K562 (cell line): ENCODE data around the gene PPP6C. TPM values are rescaled to one million over a fixed set of nuclear protein-coding genes. Genes with fewer than 3 reads are reported as not detected.

ENCODE experiments used
- ATAC-seq: fragments of 200-7000 bp; cut with Tn5 transposase; 3 replicates; pipeline ENCODE4 v1.9.1; 2020; ENCODE audit warnings: moderate library complexity
- BruUV-seq: library from RNA; stranded (reverse); fragments of 400-500 nt; replicated peaks from 2 replicates; lab custom pipeline; 2021; lab: Mats Ljungman, UMichigan
- CTCF ChIA-PET: fragments of 300-600 bp; formaldehyde crosslinking; extraction: SDS; loops from one replicate; lab custom pipeline; 2021; ENCODE audit warnings: low intra/inter-chr PET ratio; lab: Yijun Ruan, JAX
- POLR2A ChIA-PET: fragments of 300-600, 350-650 bp; sonication (Branson Sonifier 250); formaldehyde crosslinking; extraction: SDS; loops from one replicate; lab custom pipeline; 2021; ENCODE audit warnings: antibody characterized with exemption, inconsistent platforms; lab: Yijun Ruan, JAX
- DNase-seq, 4 experiments: peaks; one replicate each; pipeline versions ENCODE4 v3.0.0 to v3.0.0-alpha.2; 2011 to 2018; ENCODE audit warnings: low spot score in 3 of 4, mixed read lengths in 3 of 4; ENCODE audit errors: extremely low read depth in 1 of 4
- FAIRE-seq: peaks from 2 replicates; lab custom pipeline; 2011; peaks lifted over from hg19 to GRCh38; lab: Jason Lieb, UNC
- H2AFZ ChIP-seq: 2 replicates; pipeline ENCODE4 v1.6.0; 2011; ENCODE audit warnings: low read depth, low read length, control low read depth, inconsistent platforms
- H3K27ac ChIP-seq: fragments of 200-600 bp; 3 replicates; pipeline ENCODE4 v1.8.0; 2011; ENCODE audit warnings: low read depth, mild to moderate bottlenecking, control low read depth, inconsistent platforms, low read length, moderate library complexity, mixed read lengths; ENCODE audit errors: extremely low read depth
- H3K27me3 ChIP-seq, 2 experiments: fragments of 300-600 bp in 1 of 2; 2 replicates in 1 of 2; 3 replicates in 1 of 2; pipeline versions ENCODE4 v1.6.0 to v1.8.0; 2011; ENCODE audit warnings: inconsistent platforms in 2 of 2, low read length in 2 of 2, mild to moderate bottlenecking in 1 of 2, mixed read lengths in 1 of 2, moderate library complexity in 1 of 2; ENCODE audit not compliant: control insufficient read depth in 2 of 2, insufficient read depth in 2 of 2
- H3K36me3 ChIP-seq: fragments of 300-600 bp; 3 replicates; pipeline ENCODE4 v1.8.0; 2011; ENCODE audit warnings: mild to moderate bottlenecking, low read length, inconsistent platforms; ENCODE audit not compliant: control insufficient read depth, insufficient read depth
- H3K4me1 ChIP-seq, 2 experiments: fragments of 200-600 bp in 1 of 2; replicated peaks in 1 of 2; 2 replicates in 1 of 2; 3 replicates in 1 of 2; pipeline versions ENCODE4 v1.5.1 to v1.8.0; 2011; ENCODE audit warnings: inconsistent platforms in 2 of 2, low read length in 2 of 2, mild to moderate bottlenecking in 1 of 2, mixed read lengths in 1 of 2, moderate library complexity in 1 of 2; ENCODE audit not compliant: control insufficient read depth in 2 of 2, insufficient read depth in 2 of 2
- H3K4me2 ChIP-seq: 2 replicates; pipeline ENCODE4 v1.6.1; 2011; ENCODE audit warnings: low read length, control low read depth, inconsistent platforms, mixed read lengths; ENCODE audit not compliant: insufficient read depth
- H3K4me3 ChIP-seq: fragments of 200-600 bp; sonication (generic), shearing (Covaris generic); 2 replicates; pipeline ENCODE4 v1.5.1; 2016; ENCODE audit warnings: control low read depth, inconsistent platforms
- H3K79me2 ChIP-seq: fragments of 200-600 bp; 3 replicates; pipeline ENCODE4 v1.8.0; 2011; ENCODE audit warnings: low read length, inconsistent platforms; ENCODE audit not compliant: control insufficient read depth, insufficient read depth
- H3K9ac ChIP-seq, 2 experiments: 2 replicates each; pipeline versions ENCODE4 v1.6.0 to v1.6.1; 2011; ENCODE audit warnings: low read depth in 2 of 2, low read length in 2 of 2, control low read depth in 1 of 2, inconsistent platforms in 1 of 2, mild to moderate bottlenecking in 1 of 2, mixed read lengths in 1 of 2; ENCODE audit not compliant: insufficient read depth in 1 of 2
- H3K9me1 ChIP-seq: one replicate; pipeline ENCODE4 v1.6.0; 2011; ENCODE audit warnings: inconsistent platforms, mild to moderate bottlenecking, low read length, moderate library complexity; ENCODE audit not compliant: control insufficient read depth, insufficient read depth
- H3K9me3 ChIP-seq: replicated peaks from 2 replicates; pipeline ENCODE4 v1.5.1; 2011; ENCODE audit warnings: low read depth, low read length, inconsistent platforms; ENCODE audit not compliant: control insufficient read depth, insufficient read depth
- H4K20me1 ChIP-seq: replicated peaks from 2 replicates; pipeline ENCODE4 v1.6.1; 2011; ENCODE audit warnings: low read length, inconsistent platforms, mixed read lengths; ENCODE audit not compliant: control insufficient read depth, insufficient read depth
- CBX5 ChIP-seq: IDR thresholded peaks from 2 replicates; pipeline ENCODE4 v1.6.1; 2014; ENCODE audit warnings: low read depth, borderline replicate concordance
- DMBX1 ChIP-seq: fragments of 250-450 bp; sonication (Bioruptor Pico); IDR thresholded peaks from 2 replicates; pipeline ENCODE4 v1.8.0; 2022; ENCODE audit warnings: inconsistent platforms, mild to moderate bottlenecking, moderate library complexity, borderline replicate concordance
- DNMT1 ChIP-seq: fragments of 450-650 bp; IDR thresholded peaks from 2 replicates; pipeline ENCODE4 v1.6.1; 2016; ENCODE audit warnings: antibody characterized with exemption, mild to moderate bottlenecking
- HDAC2 ChIP-seq: fragments of 450-650 bp; IDR thresholded peaks from 2 replicates; pipeline ENCODE4 v1.6.1; 2016; ENCODE audit warnings: mild to moderate bottlenecking
- HNRNPK ChIP-seq: fragments of 200-400 bp; formaldehyde crosslinking; IDR thresholded peaks from one replicate; pipeline ENCODE4 v1.6.1; 2018; ENCODE audit warnings: mild to moderate bottlenecking, low read depth, low read length; ENCODE audit not compliant: poor library complexity, severe bottlenecking
- MCM2 ChIP-seq: fragments of 450-650 bp; IDR thresholded peaks from 2 replicates; pipeline ENCODE4 v1.6.1; 2017; ENCODE audit warnings: low read depth, mild to moderate bottlenecking
- MXI1 ChIP-seq: IDR thresholded peaks from 2 replicates; pipeline ENCODE4 v1.6.1; 2011; ENCODE audit warnings: low read depth, mild to moderate bottlenecking, improper control_type of control experiment, low read length
- PTTG1 ChIP-seq: fragments of 450-650 bp; IDR thresholded peaks from 2 replicates; pipeline ENCODE4 v1.6.1; 2016; ENCODE audit warnings: low read depth, mild to moderate bottlenecking, missing genetic modification characterization, missing compliant biosample characterization
- ZBED1 ChIP-seq: IDR thresholded peaks from 2 replicates; pipeline ENCODE4 v1.6.1; 2014
- ZBTB1 ChIP-seq: sonication (generic); formaldehyde crosslinking; IDR thresholded peaks from 2 replicates; pipeline ENCODE4 v1.8.1; 2023; ENCODE audit warnings: missing genetic modification reagents, low read depth, mild to moderate bottlenecking, borderline replicate concordance
- ZNF274 ChIP-seq: IDR thresholded peaks from 2 replicates; pipeline ENCODE4 v1.6.1; 2011; ENCODE audit warnings: low read depth, mild to moderate bottlenecking, low read length, moderate library complexity, borderline replicate concordance
- ZNF551 ChIP-seq: fragments of 250-450 bp; sonication (Bioruptor Pico); IDR thresholded peaks from 2 replicates; pipeline ENCODE4 v1.5.0; 2021; ENCODE audit warnings: mild to moderate bottlenecking, moderate library complexity
- WGBS: fragments of 100-300 bp; shearing (Covaris generic); methylation state at CpG from one replicate; pipeline ENCODE4 v1.1.6; 2016; ENCODE audit warnings: low coverage, mixed read lengths; ENCODE audit not compliant: insufficient coverage; ENCODE audit errors: missing lambda C conversion rate; 5-methylcytosine and 5-hydroxymethylcytosine counted together
- in situ Hi-C: fragments of 300-500 bp; cut with MboI; formaldehyde crosslinking; loops from 4 replicates; pipeline ENCODE4 v1.15.0; 2018; ENCODE audit warnings: inconsistent platforms, mixed read lengths
- intact Hi-C: fragments of 100-400 bp; cut with micrococcal nuclease; formaldehyde crosslinking; loops from 2 replicates; pipeline ENCODE4 v1.14.2; 2022
- polyA plus RNA-seq, 8 experiments: library from polyadenylated mRNA; depleted of rRNA in 4 of 8; stranded (reverse) in 5 of 8; unstranded in 3 of 8; fragments of >200 nt; fragmentation: Nextera tagmentation in 2 of 8; fragmentation: Illumina TruSeq in 1 of 8; extraction: Ambion mirVana in 2 of 8; extraction: Trizol in 1 of 8; gene quantifications; 2 replicates each; pipeline versions ENCODE4 v1.2.1 to v1.2.3, GENCODE V29; 2011 to 2014; ENCODE audit warnings: inconsistent platforms in 1 of 8, missing spikeins in 1 of 8
- total RNA-seq, 7 experiments: library from RNA; depleted of rRNA in 6 of 7; stranded (reverse); fragments of >200 nt in 6 of 7; fragmentation: Illumina TruSeq in 2 of 7; extraction: Trizol in 2 of 7; gene quantifications; 2 replicates each; pipeline versions ENCODE4 v1.2.1 to v1.2.3, GENCODE V29; 2011 to 2021; ENCODE audit warnings: low replicate concordance in 1 of 7
- TF ChIP-seq, protein P1 (sequence below): sonication (generic); IDR thresholded peaks from 2 replicates; pipeline ENCODE4 v1.6.1; 2016
- TF ChIP-seq, protein P2 (sequence below): fragments of 250-450 bp; sonication (Bioruptor Pico); IDR thresholded peaks from 2 replicates; pipeline ENCODE4 v1.4.0; 2020; ENCODE audit warnings: mild to moderate bottlenecking
- TF ChIP-seq, protein P3 (sequence below): sonication (generic); formaldehyde crosslinking; IDR thresholded peaks from 2 replicates; pipeline ENCODE4 v1.8.0; 2022; ENCODE audit warnings: mild to moderate bottlenecking, missing genetic modification reagents
- TF ChIP-seq, protein P4 (sequence below), 3 experiments: fragments of 200-800 bp in 1 of 3; sonication (Bioruptor generic) in 1 of 3; sonication (generic) in 1 of 3; formaldehyde crosslinking in 1 of 3; IDR thresholded peaks; 2 replicates each; pipeline versions ENCODE4 v1.6.1 to v1.8.0; 2016 to 2022; ENCODE audit warnings: mild to moderate bottlenecking in 2 of 3, missing compliant biosample characterization in 2 of 3, missing genetic modification characterization in 2 of 3, missing genetic modification reagents in 1 of 3

The PPP6C gene
- total and polyA plus RNA-seq, 9 of the 15 experiments (the other 6 are each of a cell fraction or from before 2014, with no cell fraction given) = 18.8 to 44.8 (median 38.3) TPM

DNA sequence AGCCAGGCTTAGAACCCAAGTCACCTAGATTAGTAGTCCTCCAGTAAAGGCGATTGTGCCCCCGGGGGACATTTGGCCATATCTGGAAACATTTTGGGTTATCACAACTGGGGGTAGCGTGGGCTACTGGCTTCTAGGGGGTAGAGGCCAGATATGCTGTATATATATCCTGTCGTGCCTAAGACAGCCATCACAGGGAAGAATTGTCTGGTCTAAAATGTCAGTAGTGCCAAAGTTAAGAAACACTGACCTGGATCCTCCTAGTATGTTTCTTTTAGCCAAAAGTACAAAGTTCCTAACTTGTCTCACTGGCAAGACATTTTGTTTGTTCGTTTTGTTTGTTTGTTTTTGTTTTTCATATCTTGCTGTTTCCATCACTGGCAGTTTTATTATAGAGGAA lies 24.6 kb upstream of the PPP6C start:
- BruUV-seq = no TSS peak
- Histone ChIP-seq H4K20me1 (no peaks in the 10 kb centered on the region), H3K36me3 (peaks cover 48% of the 10 kb centered on the region; the same call in 2 of the 3 replicates), H2AFZ (no peak overlapping the region), H3K4me2 (no peak overlapping the region), H3K4me3 (no peak overlapping the region), H3K4me1 (no peaks in the 10 kb centered on the region), H3K27me3 (no peaks in the 10 kb centered on the region), H3K9me3 (no peaks in the 10 kb centered on the region), H3K9me1 (no peaks in the 10 kb centered on the region), H3K27ac (no peak overlapping the region), H3K9ac (no peak overlapping the region), H3K79me2 (no peaks in the 10 kb centered on the region)
- DNase-seq (peak in 1 of 4 experiments; percentile 5), FAIRE-seq (no peak), ATAC-seq (no peak)
- intact Hi-C loops = no loop called here
- in situ Hi-C loops = no loop called here
- POLR2A ChIA-PET = interaction anchor here (1.0 kb wide), 1 partner anchor 27 kb away, joined by 3 read pairs; the partner anchor contains the start of gene HSPA5
- WGBS = 75% methylated on average over 5 of the region's 5 CpGs
- CTCF ChIA-PET = no interaction called here
- TF ChIP-seq, protein P1, sequence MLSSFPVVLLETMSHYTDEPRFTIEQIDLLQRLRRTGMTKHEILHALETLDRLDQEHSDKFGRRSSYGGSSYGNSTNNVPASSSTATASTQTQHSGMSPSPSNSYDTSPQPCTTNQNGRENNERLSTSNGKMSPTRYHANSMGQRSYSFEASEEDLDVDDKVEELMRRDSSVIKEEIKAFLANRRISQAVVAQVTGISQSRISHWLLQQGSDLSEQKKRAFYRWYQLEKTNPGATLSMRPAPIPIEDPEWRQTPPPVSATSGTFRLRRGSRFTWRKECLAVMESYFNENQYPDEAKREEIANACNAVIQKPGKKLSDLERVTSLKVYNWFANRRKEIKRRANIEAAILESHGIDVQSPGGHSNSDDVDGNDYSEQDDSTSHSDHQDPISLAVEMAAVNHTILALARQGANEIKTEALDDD = no peak
- TF ChIP-seq DMBX1 = no peak
- no peak for TF ChIP-seq HNRNPK
- no peak for TF ChIP-seq ZNF274
- no peak for TF ChIP-seq HDAC2
- TF ChIP-seq MXI1 = no peak
- TF ChIP-seq, protein P2, sequence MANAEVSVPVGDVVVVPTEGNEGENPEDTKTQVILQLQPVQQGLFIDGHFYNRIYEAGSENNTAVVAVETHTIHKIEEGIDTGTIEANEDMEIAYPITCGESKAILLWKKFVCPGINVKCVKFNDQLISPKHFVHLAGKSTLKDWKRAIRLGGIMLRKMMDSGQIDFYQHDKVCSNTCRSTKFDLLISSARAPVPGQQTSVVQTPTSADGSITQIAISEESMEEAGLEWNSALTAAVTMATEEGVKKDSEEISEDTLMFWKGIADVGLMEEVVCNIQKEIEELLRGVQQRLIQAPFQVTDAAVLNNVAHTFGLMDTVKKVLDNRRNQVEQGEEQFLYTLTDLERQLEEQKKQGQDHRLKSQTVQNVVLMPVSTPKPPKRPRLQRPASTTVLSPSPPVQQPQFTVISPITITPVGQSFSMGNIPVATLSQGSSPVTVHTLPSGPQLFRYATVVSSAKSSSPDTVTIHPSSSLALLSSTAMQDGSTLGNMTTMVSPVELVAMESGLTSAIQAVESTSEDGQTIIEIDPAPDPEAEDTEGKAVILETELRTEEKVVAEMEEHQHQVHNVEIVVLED (CRISPR knock-in tag) = no peak
- no peak for TF ChIP-seq ZBTB1 (CRISPR knock-in tag)
- no peak for TF ChIP-seq DNMT1
- no peak for TF ChIP-seq CBX5
- no peak for TF ChIP-seq ZNF551 (CRISPR knock-in tag)
- TF ChIP-seq, protein P3, sequence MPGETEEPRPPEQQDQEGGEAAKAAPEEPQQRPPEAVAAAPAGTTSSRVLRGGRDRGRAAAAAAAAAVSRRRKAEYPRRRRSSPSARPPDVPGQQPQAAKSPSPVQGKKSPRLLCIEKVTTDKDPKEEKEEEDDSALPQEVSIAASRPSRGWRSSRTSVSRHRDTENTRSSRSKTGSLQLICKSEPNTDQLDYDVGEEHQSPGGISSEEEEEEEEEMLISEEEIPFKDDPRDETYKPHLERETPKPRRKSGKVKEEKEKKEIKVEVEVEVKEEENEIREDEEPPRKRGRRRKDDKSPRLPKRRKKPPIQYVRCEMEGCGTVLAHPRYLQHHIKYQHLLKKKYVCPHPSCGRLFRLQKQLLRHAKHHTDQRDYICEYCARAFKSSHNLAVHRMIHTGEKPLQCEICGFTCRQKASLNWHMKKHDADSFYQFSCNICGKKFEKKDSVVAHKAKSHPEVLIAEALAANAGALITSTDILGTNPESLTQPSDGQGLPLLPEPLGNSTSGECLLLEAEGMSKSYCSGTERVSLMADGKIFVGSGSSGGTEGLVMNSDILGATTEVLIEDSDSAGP (CRISPR knock-in tag) = no peak
- no peak for TF ChIP-seq PTTG1 (tag)
- TF ChIP-seq, protein P4, sequence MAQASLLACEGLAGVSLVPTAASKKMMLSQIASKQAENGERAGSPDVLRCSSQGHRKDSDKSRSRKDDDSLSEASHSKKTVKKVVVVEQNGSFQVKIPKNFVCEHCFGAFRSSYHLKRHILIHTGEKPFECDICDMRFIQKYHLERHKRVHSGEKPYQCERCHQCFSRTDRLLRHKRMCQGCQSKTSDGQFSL (CRISPR knock-in tag; IDR thresholded peaks at IDR 0.05) = no peak
- TF ChIP-seq, protein P4 (tag; IDR thresholded peaks at IDR 0.05) = no peak
- TF ChIP-seq ZBED1 = no peak
- TF ChIP-seq MCM2 = no peak
